BJ (cell line): ENCODE results near the gene DOHH. TPM values are rescaled to one million over a fixed set of nuclear protein-coding genes. Genes with fewer than 3 reads are reported as not detected.

Experiments
- CTCF ChIA-PET: fragments of 350-600 bp; formaldehyde crosslinking; extraction: SDS; loops from one replicate; lab custom pipeline; 2021; ENCODE audit warnings: antibody characterized with exemption, inconsistent platforms; lab: Yijun Ruan, JAX
- POLR2A ChIA-PET: fragments of 300-600 bp; sonication (Branson Sonifier 250); formaldehyde crosslinking; extraction: SDS; loops from one replicate; lab custom pipeline; 2021; ENCODE audit warnings: antibody characterized with exemption; lab: Charles Lee
- DNase-seq: peaks from one replicate; pipeline ENCODE4 v3.0.0-alpha.2; 2011; ENCODE audit warnings: low read depth
- H3K27me3 ChIP-seq: 2 replicates; pipeline ENCODE4 v1.6.0; 2011; ENCODE audit warnings: low read length; ENCODE audit not compliant: control insufficient read depth, insufficient read depth
- H3K36me3 ChIP-seq: 2 replicates; pipeline ENCODE4 v1.5.1; 2011; ENCODE audit warnings: low read length; ENCODE audit not compliant: control insufficient read depth, insufficient read depth
- H3K4me3 ChIP-seq: 2 replicates; pipeline ENCODE4 v1.5.1; 2011; ENCODE audit warnings: low read depth, mild to moderate bottlenecking, control low read depth, low read length
- CTCF ChIP-seq: IDR thresholded peaks from 2 replicates; pipeline ENCODE4 v1.5.1; 2011; ENCODE audit warnings: low read depth, mild to moderate bottlenecking, control low read depth, inconsistent platforms, low read length, moderate library complexity; ENCODE audit not compliant: insufficient read depth
- polyA plus RNA-seq: library from polyadenylated mRNA; depleted of rRNA; stranded (reverse); fragments of >200 nt; gene quantifications from 2 replicates; pipeline ENCODE4 v1.2.3, GENCODE V29; 2011

Gene DOHH
- polyA plus RNA-seq, 1 experiment, result 8.3 TPM

DNA sequence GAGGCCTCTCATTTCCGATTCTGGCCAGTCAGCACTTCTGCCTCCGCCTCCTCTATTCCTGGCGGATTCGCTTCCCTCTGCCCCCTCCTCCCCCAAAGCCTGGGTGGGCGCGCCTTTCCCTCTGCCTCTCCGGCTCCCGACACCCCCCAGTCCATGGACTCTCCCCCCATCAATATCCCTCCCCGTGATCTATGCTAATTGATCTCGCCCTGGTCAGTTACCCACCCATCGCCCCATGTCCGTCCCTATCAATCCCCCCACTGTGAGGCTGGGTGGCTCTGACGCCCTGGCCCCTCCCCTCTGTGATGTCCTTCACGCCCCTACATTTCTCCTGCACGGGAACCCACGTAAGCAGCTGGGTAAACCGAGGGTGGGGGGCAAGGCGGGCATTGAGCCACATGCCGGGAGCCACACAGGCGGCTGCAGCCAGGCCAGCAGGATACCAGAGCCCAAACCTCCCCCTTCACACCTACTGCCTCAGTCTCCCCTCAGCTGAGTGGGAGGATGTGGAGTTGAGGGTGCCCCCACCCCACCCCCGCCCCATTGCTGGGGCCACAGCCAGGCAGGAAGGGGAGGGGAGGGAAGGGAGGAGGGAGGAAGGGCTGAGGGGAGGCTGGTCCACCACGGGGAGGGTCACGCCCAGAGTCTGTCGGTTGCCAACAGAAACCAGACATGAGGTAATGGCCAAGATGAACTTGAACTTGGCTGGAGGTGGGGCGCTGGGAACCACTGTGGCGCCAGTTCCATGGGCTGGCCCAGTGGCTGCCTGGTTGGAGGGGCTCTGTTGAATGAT, 41.2 kb downstream of the DOHH start:
- Histone ChIP-seq H3K36me3 (peaks cover 39% of the 10 kb centered on the region), H3K4me3 (no peak overlapping the region), H3K27me3 (no peaks in the 10 kb centered on the region)
- CTCF ChIA-PET, result interaction anchor here (0.6 to 1.3 kb wide), 7 partner anchors 10 to 536 kb away, joined by 3 to 5 read pairs (median 4); no protein-coding TSS in a partner anchor
- POLR2A ChIA-PET, result no interaction called here
- peak; percentile 63 for DNase-seq
- TF ChIP-seq CTCF, result no peak

DNA sequence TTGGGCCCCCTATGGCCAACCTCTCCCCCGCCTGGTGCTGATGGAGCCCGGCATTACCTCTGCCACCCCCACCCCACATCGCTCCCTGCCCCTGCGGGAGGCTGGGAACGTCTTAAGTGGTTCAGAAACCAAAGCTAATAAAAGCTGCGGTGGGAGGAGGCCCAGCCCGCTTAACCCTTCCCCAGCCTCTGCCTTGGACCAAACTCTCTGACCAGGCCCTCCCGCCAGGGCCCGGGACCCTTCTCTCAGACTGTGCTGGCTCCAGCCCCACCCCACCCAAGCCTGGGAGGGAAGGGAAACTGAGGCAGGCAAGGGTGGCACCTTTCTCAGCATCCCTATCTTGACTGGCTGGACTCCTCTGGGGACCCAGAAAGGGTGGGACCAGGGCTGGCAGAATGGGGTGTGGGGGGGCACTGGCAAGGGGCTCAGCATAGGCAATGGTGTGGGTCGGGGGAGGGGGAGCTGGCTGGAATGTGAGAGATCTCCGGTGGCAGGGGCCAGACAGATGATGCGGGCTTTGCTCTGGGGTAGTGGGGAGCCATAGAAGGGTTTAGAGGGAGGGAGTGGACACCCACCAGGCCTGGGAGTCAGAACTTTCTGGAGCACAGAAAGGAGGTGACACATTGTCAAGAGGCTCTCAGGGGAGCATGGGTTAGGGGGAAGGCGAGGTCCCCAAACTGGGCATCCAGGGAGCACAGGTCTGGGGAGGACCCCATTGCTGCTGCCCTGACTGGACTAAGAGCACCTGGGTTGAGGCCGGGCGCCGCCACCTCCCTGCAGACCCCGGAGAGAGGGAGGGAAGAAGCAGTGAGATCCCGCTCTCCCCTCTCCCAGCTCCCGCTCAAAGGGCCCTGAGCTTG, 42.0 kb downstream of the DOHH start:
- no peak for DNase-seq
- Histone ChIP-seq H3K27me3 (no peaks in the 10 kb centered on the region), H3K36me3 (peaks cover 37% of the 10 kb centered on the region), H3K4me3 (no peak overlapping the region)
- ChIA-PET POLR2A (no interaction called here), CTCF (interaction anchor here (0.6 to 1.3 kb wide), 5 partner anchors 11 to 535 kb away, joined by 3 to 5 read pairs (median 4); no protein-coding TSS in a partner anchor)
- no peak for TF ChIP-seq CTCF

GRCh38 chr19:3457528-3458228, 42.8 kb downstream of the DOHH start:
- ChIA-PET POLR2A (no interaction called here), CTCF (interaction anchor here (1.0 kb wide), 1 partner anchor 28 kb away, joined by 3 read pairs; no protein-coding TSS in a partner anchor)
- no peaks in the 10 kb centered on the region for H3K27me3 ChIP-seq
- no peak overlapping the region for H3K4me3 ChIP-seq
- DNase-seq, result no peak
- H3K36me3 ChIP-seq, result peaks cover 40% of the 10 kb centered on the region
- no peak for TF ChIP-seq CTCF

DNA sequence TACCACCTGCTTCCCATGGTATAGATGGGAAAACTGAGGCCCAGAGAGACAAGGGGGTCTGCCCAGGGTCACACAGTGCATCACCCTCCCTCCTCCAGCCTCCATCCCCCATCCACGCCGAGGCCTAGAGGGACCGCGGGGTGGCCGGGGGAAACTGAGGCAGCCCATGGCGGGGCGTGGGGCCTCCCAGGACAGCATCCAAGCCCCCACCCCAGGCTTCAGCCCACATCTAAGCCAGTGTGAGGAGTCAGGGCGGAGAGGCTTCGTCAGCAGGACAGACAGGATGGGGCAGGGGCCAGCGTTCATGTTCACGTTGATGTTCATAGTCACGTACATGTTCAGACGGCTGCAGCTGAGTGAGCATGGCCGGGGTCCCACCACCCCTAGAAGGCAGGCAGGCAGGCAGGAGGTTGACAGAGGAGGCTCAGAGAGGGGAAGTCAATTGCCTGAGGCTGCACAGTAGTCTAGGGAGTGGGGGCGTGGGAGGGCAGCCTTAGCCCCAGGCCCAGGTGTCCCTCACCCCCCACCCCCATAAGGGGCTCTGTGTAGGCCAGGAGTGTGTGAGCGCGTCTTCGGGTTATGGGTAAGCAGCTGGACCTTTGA, 43.4 kb downstream of the DOHH start:
- no peaks in the 10 kb centered on the region for H3K27me3 ChIP-seq
- ChIA-PET POLR2A (no interaction called here), CTCF (no interaction called here)
- H3K4me3 ChIP-seq, result no peak overlapping the region
- TF ChIP-seq CTCF, result no peak
- DNase-seq, result no peak
- H3K36me3 ChIP-seq, result peaks cover 42% of the 10 kb centered on the region
